Parathyroid adenoma (tissue), 2 donors: ENCODE results near the gene RCAN1.
A peak's percentile ranks its signal among the peaks of the same experiment; 100 is the strongest.

Experiments used
- H2AFZ ChIP-seq: fragments of 300-600 bp; sonication (generic); one replicate; pipeline ENCODE4 v1.7.0; 2017; ENCODE audit warnings: antibody characterized with exemption, mild to moderate bottlenecking
- H3K27ac ChIP-seq: fragments of 300-600 bp; sonication (generic); one replicate; pipeline ENCODE4 v1.7.0; 2017
- H3K27me3 ChIP-seq: fragments of 300-600 bp; sonication (generic); one replicate; pipeline ENCODE4 v1.7.0; 2017; ENCODE audit warnings: low read length; ENCODE audit not compliant: control insufficient read depth, insufficient read depth
- H3K36me3 ChIP-seq: fragments of 300-600 bp; sonication (generic); one replicate; pipeline ENCODE4 v1.7.0; 2017; ENCODE audit warnings: low read length; ENCODE audit not compliant: control insufficient read depth, insufficient read depth
- H3K4me1 ChIP-seq: fragments of 300-600 bp; sonication (generic); one replicate; pipeline ENCODE4 v1.7.0; 2017; ENCODE audit warnings: control low read depth
- H3K4me2 ChIP-seq: fragments of 300-600 bp; sonication (generic); one replicate; pipeline ENCODE4 v1.7.0; 2017; ENCODE audit warnings: low read length
- H3K4me3 ChIP-seq: fragments of 300-600 bp; sonication (generic); one replicate; pipeline ENCODE4 v1.7.0; 2017; ENCODE audit warnings: low read depth, low read length
- H3K79me2 ChIP-seq: fragments of 300-600 bp; sonication (generic); one replicate; pipeline ENCODE4 v1.7.0; 2017; ENCODE audit warnings: control low read depth
- H3K9ac ChIP-seq: fragments of 300-600 bp; sonication (generic); one replicate; pipeline ENCODE4 v1.7.0; 2017; ENCODE audit warnings: mild to moderate bottlenecking
- H3K9me3 ChIP-seq: fragments of 300-600 bp; sonication (generic); one replicate; pipeline ENCODE4 v1.7.0; 2017; ENCODE audit warnings: low read length; ENCODE audit not compliant: control insufficient read depth
- CTCF ChIP-seq: fragments of 300-600 bp; sonication (generic); IDR thresholded peaks from one replicate; pipeline ENCODE4 v1.7.0; 2017; ENCODE audit warnings: antibody characterized with exemption, mild to moderate bottlenecking
- donor health status: primary hyperparathyroidism.

The RCAN1 gene

DNA sequence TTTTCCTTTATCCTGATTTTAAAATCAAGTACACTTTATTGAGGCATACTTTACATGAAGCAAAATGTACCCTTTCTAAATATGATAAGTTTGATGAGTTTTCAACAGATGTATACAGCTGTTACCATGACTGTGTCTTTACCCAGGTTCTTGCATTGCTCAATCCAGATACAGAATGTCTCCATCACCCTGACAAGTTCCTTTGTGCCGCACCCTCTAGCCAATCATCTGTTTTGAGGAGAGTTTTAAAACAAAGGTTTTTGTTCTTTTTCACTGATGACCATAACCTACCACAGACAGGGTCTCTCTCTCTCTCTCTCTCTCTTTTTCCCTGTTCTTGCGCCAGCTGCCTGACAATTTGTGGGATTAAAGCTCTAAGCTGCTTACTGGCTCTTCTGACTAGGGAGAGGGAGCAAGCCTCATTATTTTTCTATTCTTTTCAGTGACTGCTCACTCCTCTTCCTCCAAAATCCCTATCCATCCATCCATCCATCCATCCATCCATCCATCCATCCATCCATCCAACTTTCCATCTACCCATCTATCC, 101.7 kb downstream of the RCAN1 start:
- Histone ChIP-seq H3K27ac (peak overlapping the region; percentile 100), H2AFZ (no peak overlapping the region), H3K9me3 (no peaks in the 10 kb centered on the region), H3K4me3 (no peak overlapping the region), H3K36me3 (no peaks in the 10 kb centered on the region), H3K79me2 (peaks cover 9% of the 10 kb centered on the region), H3K9ac (no peak overlapping the region), H3K4me2 (no peak overlapping the region), H3K4me1 (peaks cover 51% of the 10 kb centered on the region), H3K27me3 (no peaks in the 10 kb centered on the region)
- no peak for TF ChIP-seq CTCF

- Histone ChIP-seq H3K4me3 (no peak within 1 kb of the TSS), H3K27ac (peak within 1 kb of the TSS; percentile 100)
Observed at GRCh38 chr21:34511787-34512455, 103.0 kb downstream of the RCAN1 start, which contains the start of gene KCNE1. Gene KCNE1, minus strand, starts transcription at chr21:34512210. Its CDS starts 62,576 bp downstream, at chr21:34449634.

DNA sequence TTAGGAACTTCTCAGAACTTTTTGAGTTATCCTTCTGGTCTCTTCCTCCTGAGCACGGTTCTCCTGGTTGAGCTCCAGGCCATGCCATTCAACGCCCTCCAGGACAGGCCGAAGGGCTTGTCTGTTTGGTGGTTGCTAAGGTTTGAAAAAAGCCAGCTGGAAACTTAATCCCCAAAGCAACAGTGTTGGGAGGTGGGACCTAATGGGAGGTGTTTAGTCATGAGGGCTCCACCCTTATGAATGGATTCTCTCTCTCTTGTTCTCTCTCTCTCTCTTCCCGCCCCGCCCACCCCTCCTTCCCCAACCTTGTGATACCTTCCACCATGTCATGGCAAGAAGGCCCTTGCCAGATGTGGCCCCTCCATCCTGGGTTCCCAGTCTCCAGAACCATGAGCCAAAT, 103.7 kb downstream of the RCAN1 start:
- H3K36me3 ChIP-seq: no peaks in the 10 kb centered on the region
- TF ChIP-seq CTCF: no peak
- H3K4me3 ChIP-seq: no peak overlapping the region
- H3K9me3 ChIP-seq: no peaks in the 10 kb centered on the region
- H3K4me2 ChIP-seq: peak overlapping the region; percentile 1
- H3K27ac ChIP-seq: peak overlapping the region; percentile 100
- no peak overlapping the region for H2AFZ ChIP-seq
- H3K4me1 ChIP-seq: peaks cover 35% of the 10 kb centered on the region
- H3K79me2 ChIP-seq: peaks cover 11% of the 10 kb centered on the region
- H3K9ac ChIP-seq: no peak overlapping the region
- H3K27me3 ChIP-seq: no peaks in the 10 kb centered on the region

More at GRCh38 chr21:34511787-34512455, 103.0 kb downstream of the RCAN1 start, which contains the start of gene KCNE1:
- H3K79me2 ChIP-seq: peaks cover 11% of the 10 kb centered on the region
- peak within 1 kb of the TSS; percentile 1 for H3K4me2 ChIP-seq
- H2AFZ ChIP-seq: no peak within 1 kb of the TSS
- H3K36me3 ChIP-seq: no peaks in the 10 kb centered on the region
- H3K4me1 ChIP-seq: peaks cover 42% of the 10 kb centered on the region
- no peaks in the 10 kb centered on the region for H3K27me3 ChIP-seq
- H3K9me3 ChIP-seq: no peaks in the 10 kb centered on the region
- no peak for TF ChIP-seq CTCF
- peak within 1 kb of the TSS; percentile 19 for H3K9ac ChIP-seq

- no peak overlapping the region for H2AFZ ChIP-seq
- peak; percentile 66 for TF ChIP-seq CTCF
- peaks cover 13% of the 10 kb centered on the region for H3K79me2 ChIP-seq
- H3K4me2 ChIP-seq: peak overlapping the region; percentile 1
- no peak overlapping the region for H3K9ac ChIP-seq
- no peaks in the 10 kb centered on the region for H3K27me3 ChIP-seq
- no peaks in the 10 kb centered on the region for H3K9me3 ChIP-seq
- peaks cover 28% of the 10 kb centered on the region for H3K4me1 ChIP-seq
- H3K36me3 ChIP-seq: no peaks in the 10 kb centered on the region
- peak overlapping the region; percentile 100 for H3K27ac ChIP-seq
- no peak overlapping the region for H3K4me3 ChIP-seq
Observed at GRCh38 chr21:34510148-34511142, 104.5 kb downstream of the RCAN1 start.
